ENCODE measurements around the gene TPPP.

DNA sequence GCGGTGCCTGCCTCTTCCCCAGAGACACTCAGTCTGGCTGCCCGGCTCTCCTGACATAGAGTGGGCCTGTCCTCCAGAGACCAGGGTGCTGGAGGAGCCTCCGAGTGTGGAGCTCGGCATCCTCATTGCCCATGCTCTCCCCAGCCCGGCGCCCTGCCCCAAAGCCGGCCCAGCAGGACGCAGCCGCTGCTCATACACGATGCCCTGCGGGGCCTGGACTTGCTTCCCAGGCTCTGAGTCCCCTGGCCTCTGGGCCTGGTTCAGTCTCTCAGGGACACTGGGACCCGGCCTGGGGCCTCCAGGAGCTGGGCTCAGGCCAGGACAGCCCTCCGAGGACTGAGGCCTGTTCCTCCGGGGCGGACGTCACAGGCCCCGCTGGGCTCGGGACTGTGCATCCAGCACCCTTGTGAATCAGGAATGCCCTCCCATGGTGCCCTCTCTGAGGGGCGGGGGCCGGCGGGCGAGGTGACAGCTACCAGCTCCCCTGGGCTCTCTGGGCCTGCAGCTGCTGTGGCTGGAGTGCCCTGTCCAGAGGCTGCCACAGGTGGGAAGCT lies 23.2 kb downstream of the TPPP start:
- TF ChIP-seq, protein P1, sequence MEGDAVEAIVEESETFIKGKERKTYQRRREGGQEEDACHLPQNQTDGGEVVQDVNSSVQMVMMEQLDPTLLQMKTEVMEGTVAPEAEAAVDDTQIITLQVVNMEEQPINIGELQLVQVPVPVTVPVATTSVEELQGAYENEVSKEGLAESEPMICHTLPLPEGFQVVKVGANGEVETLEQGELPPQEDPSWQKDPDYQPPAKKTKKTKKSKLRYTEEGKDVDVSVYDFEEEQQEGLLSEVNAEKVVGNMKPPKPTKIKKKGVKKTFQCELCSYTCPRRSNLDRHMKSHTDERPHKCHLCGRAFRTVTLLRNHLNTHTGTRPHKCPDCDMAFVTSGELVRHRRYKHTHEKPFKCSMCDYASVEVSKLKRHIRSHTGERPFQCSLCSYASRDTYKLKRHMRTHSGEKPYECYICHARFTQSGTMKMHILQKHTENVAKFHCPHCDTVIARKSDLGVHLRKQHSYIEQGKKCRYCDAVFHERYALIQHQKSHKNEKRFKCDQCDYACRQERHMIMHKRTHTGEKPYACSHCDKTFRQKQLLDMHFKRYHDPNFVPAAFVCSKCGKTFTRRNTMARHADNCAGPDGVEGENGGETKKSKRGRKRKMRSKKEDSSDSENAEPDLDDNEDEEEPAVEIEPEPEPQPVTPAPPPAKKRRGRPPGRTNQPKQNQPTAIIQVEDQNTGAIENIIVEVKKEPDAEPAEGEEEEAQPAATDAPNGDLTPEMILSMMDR (IDR thresholded peaks at IDR 0.05) = no peak
- TF ChIP-seq ZBTB21 (CRISPR knock-in tag; IDR thresholded peaks at IDR 0.05; ENCODE audit: borderline replicate concordance) = no peak
- TF ChIP-seq, protein P2, sequence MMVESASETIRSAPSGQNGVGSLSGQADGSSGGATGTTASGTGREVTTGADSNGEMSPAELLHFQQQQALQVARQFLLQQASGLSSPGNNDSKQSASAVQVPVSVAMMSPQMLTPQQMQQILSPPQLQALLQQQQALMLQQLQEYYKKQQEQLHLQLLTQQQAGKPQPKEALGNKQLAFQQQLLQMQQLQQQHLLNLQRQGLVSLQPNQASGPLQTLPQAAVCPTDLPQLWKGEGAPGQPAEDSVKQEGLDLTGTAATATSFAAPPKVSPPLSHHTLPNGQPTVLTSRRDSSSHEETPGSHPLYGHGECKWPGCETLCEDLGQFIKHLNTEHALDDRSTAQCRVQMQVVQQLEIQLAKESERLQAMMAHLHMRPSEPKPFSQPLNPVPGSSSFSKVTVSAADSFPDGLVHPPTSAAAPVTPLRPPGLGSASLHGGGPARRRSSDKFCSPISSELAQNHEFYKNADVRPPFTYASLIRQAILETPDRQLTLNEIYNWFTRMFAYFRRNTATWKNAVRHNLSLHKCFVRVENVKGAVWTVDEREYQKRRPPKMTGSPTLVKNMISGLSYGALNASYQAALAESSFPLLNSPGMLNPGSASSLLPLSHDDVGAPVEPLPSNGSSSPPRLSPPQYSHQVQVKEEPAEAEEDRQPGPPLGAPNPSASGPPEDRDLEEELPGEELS (CRISPR knock-in tag; IDR thresholded peaks at IDR 0.05) = no peak
- no peak for TF ChIP-seq ZMAT4 (CRISPR knock-in tag; IDR thresholded peaks at IDR 0.05)
- TF ChIP-seq FOXP1 (CRISPR knock-in tag; IDR thresholded peaks at IDR 0.05; ENCODE audit: borderline replicate concordance) = no peak
- no peak for TF ChIP-seq ZNF121 (CRISPR knock-in tag; IDR thresholded peaks at IDR 0.05)
- no peak for TF ChIP-seq STAT6 (CRISPR knock-in tag; conservative IDR thresholded peaks at IDR 0.05; ENCODE audit: low read depth)
- TF ChIP-seq ELF4 (CRISPR knock-in tag; IDR thresholded peaks at IDR 0.05; ENCODE audit: low read depth) = no peak
- no peak for TF ChIP-seq ZNF232 (CRISPR knock-in tag; IDR thresholded peaks at IDR 0.05)
- TF ChIP-seq NFYB (CRISPR knock-in tag; conservative IDR thresholded peaks at IDR 0.05; ENCODE audit: low read depth) = no peak
- no peak for TF ChIP-seq IRF2 (CRISPR knock-in tag; IDR thresholded peaks at IDR 0.05; ENCODE audit: borderline replicate concordance, low read depth)
- no peak for TF ChIP-seq HMGXB4 (CRISPR knock-in tag; IDR thresholded peaks at IDR 0.05)
- TF ChIP-seq USF2 (CRISPR knock-in tag; IDR thresholded peaks at IDR 0.05) = no peak
